HG02970 (cell line): ENCODE results near the gene ST6GALNAC5.

Source experiments
- ATAC-seq: cut with Tn5 transposase; IDR thresholded peaks from one replicate; pipeline ENCODE4 v1.9.1; 2021; ENCODE audit warnings: mild to moderate bottlenecking, moderate library complexity, moderate number of reproducible peaks; ENCODE audit not compliant: unreplicated experiment, low FRiP score

ST6GALNAC5 gene

GRCh38 chr1:76998582-76999223 is 131.4 kb downstream of the ST6GALNAC5 start:
- no peak for ATAC-seq

DNA sequence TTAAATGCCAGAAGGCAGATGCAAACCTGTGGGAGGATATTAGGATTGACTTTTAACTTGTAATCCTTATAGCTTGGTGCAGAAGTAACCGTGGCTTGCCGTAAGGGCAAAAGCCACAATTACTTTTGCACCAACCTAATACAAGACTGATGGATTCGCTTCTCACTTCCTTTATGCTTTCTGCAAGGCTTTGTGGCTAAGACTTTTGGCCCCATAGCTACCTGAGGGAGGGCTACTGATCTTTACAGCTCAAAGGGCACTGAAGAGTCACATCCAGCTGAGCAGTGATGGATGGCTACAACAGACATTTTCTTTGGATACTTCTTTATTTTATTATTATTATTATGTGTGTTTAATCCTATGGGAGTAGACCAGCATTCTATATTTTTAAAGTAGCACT is 140.4 kb downstream of the ST6GALNAC5 start:
- no peak for ATAC-seq

- no peak for ATAC-seq
Measured at GRCh38 chr1:77010937-77011336, 143.7 kb downstream of the ST6GALNAC5 start.

- no peak for ATAC-seq
Measured at GRCh38 chr1:77012066-77012465, 144.8 kb downstream of the ST6GALNAC5 start.

DNA sequence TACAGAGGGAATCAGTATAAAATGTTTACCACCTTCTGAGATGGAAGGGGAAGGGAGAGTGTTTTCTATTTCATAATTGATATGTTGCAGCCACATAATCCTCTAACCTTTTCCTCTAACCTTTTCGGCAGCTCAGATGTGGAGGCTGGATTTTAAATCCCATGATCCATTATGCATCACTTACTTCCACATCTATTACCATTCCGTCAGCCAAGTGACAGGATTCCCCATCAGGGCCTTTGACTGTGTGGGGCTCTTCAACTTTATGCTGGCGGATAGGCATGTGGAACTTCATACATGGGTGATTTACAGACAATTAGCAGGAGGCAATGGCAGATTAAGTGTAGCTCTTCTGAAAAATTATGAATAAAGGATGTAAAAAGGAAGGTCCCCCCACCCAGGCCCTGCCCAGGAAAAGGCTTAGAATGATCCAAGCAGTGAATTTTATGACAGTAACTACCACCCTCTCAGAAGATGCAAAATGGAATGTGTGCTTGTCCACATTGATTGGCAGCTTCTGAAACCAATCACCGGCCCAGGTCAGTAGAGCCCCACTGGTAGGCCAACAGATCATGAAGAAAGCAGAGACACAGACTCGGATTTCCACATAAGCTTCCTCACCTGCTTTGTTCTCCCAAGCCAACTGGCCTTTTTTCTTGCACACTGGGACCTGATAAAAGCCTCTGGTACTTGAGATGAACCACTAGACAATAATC is 147.0 kb downstream of the ST6GALNAC5 start:
- ATAC-seq = no peak

DNA sequence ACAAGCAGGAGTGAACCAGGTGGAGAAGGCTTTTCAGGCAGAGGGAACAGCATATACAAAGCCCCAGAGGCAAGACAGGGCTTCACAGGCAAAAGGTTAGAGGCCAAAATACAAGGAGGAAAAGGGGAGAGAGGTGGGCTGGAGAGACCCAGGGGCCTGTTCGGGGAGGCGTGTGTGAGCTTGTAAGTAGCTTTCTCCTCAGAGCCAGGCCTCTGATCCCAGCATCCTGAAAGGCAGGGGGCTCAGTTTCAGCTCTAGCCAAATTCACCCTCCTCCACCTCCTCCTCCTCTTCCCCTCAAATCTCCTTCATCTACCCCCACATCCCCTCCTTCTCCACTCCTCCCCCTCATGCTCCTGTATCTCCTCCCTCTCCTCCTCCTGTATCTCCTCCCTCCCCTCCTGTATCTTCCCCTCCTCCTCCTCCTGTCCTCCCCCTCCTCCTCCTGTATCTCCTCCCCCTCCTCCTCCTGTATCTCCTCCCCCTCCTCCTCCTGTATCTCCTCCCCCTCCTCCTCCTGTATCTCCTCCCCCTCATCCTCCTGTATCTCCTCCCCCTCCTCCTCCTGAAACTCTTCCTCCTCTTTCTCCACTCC is 148.6 kb downstream of the ST6GALNAC5 start:
- ATAC-seq = no peak

DNA sequence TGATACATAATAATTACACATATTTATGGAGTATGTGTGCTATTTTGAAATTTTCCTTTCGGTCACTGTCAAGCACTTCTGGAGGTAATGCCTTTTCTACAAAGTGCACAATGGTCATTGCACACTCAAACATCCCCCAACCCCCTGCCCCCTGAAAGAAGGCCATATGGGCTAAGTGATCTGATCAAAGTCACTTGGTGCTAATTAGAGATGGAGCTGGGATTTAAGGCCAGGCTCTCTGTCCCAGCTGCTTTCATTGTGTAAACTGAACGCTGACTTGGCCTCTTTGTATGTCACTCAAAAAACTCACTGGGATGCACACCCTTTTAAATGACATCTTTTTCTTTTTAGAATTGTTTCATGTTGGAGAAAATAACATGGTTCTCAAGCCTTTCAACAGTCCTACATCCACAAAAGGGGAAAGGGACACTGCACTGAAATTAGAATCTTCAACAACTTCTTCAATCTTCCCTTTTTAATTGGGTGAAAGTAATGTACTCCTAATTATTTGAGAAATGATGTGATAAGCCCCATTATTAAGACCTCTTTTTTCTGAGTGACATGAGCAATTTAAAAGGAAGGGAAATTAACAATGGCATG is 149.2 kb downstream of the ST6GALNAC5 start:
- no peak for ATAC-seq

DNA sequence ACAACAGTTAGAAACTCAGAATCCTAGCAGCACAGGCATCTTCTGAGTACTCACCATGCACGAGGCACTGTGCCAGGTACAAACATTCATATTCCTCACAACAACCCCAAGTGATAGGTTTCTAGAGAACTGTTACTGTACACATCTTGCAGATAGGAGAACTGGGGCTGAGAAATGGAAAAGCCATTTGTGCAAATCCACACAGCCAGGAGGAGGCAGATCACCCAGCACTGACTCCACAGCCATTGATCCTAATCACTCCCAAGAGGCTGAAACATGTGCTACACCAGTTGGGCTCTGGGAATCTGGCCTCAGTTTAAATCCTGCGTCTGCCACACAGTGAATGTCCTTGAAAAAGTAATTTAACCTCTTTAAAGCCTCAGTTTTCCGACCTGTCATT is 151.0 kb downstream of the ST6GALNAC5 start:
- ATAC-seq = no peak

- ATAC-seq = no peak
Measured at GRCh38 chr1:77018761-77019160, 151.5 kb downstream of the ST6GALNAC5 start.

DNA sequence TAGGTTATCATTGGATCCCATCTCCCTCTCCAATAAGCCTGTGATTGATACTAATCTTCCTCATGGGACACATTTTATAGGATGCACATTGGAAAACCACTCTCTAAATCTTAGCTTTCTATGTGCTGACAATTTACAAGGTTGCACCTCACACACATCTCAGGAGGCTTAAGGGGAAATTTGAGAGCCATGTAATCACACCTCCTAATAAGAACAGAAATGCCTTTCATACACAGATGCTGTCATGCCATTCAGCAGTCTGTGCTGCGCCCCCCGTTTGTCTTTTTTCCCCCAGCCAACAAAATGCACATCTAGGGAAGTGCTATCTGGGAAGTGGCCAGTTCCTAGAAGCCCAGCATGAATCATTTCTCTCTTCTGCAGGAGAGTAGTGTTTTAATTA is 154.5 kb downstream of the ST6GALNAC5 start:
- ATAC-seq = no peak

- no peak for ATAC-seq
Measured at GRCh38 chr1:77024500-77024899, 157.2 kb downstream of the ST6GALNAC5 start.

- no peak for ATAC-seq
Measured at GRCh38 chr1:77025599-77025998, 158.3 kb downstream of the ST6GALNAC5 start.

DNA sequence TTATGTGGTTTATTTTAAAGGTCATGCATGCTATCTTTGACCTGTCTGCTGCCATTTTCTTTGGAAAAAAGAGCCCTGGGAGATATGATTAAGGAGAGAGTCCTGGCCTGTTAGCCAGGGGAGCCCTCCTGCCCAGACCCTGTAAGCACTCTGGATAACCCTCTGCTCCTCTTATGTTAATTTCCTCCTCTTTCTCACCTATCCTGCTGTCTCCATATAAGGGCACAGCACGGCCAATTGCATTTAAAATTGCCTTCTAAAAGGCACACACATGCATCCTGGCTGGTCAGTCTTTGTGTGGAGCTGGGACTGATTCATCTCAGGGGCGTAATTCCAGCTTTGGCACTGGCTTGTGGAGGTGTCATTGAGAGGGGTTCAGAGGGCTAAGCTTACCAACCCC is 158.9 kb downstream of the ST6GALNAC5 start:
- ATAC-seq = no peak

GRCh38 chr1:77026640-77027039 is 159.4 kb downstream of the ST6GALNAC5 start:
- no peak for ATAC-seq

GRCh38 chr1:77027847-77028246 is 160.6 kb downstream of the ST6GALNAC5 start:
- no peak for ATAC-seq

DNA sequence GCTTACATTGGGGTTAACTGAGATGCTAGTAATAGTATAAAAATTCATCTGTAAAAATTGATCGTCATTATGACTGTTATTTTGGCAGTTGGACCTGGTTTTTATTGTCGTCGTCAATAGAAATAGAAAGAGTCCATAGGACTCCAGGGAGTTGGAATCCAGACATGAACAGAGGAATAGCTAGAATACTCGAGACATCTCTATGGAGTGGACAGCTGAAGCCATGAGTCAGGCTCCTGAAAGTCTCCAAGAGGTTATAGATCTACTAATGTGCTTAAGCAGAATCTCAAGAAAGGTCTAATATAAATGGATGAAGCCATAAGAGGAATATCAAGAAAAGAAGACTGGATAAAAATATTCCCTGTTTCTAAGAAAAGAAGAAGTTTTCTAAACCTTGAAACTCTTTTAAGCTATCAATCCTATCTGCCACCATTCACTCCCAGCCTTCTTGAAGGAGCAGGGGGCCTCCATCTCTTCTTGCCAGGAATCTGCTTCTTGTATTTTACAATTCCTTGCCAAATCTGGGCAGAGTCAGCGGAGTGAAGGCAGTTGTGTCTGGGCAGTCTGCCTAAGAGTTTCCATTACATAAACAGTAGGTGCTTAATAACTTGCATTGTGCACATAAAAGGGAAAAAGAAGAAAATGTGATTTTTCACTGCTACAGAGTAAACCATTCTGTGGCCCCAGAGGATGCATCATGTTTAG is 163.3 kb downstream of the ST6GALNAC5 start:
- no peak for ATAC-seq

GRCh38 chr1:77031106-77031662 is 163.9 kb downstream of the ST6GALNAC5 start:
- ATAC-seq = no peak

- no peak for ATAC-seq
Measured at GRCh38 chr1:77036560-77036959, 169.3 kb downstream of the ST6GALNAC5 start.

- no peak for ATAC-seq
Measured at GRCh38 chr1:77037038-77037437, 169.8 kb downstream of the ST6GALNAC5 start.

GRCh38 chr1:77038000-77038399 is 170.7 kb downstream of the ST6GALNAC5 start:
- ATAC-seq = no peak

DNA sequence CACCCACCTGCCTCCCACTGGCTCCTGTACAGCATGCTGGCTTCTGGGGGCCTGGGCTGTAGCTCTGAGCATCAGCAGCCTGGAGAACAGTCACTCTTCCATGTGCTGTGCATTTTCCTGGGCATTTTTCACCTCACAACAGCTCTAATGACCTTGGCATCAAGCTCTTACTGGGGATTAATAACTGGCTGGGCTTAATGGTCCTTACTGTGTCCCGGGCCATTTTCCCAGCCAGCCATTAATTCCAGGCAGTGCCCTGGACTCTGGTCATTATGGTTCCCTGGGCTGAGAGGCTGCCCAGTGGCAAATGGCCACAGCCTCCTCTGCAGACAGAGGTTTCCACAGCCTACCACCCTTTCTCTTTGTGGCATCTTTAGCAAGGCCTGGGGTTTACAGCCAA is 171.8 kb downstream of the ST6GALNAC5 start:
- no peak for ATAC-seq
